DMS114 treated with DMSO at 0.1 percent for 48 hours (cell line): ENCODE results near the gene THADA.
"Not testable (repeated sequence)": the region's sequence is repeated elsewhere in the genome, so short reads cannot be mapped to it uniquely, and the experiment has no call there.

Experiments used
- DNase-seq: peaks from one replicate; lab custom pipeline; 2025; ENCODE audit not compliant: unreplicated experiment; lab: John Stamatoyannopoulos, UW

THADA gene

DNA sequence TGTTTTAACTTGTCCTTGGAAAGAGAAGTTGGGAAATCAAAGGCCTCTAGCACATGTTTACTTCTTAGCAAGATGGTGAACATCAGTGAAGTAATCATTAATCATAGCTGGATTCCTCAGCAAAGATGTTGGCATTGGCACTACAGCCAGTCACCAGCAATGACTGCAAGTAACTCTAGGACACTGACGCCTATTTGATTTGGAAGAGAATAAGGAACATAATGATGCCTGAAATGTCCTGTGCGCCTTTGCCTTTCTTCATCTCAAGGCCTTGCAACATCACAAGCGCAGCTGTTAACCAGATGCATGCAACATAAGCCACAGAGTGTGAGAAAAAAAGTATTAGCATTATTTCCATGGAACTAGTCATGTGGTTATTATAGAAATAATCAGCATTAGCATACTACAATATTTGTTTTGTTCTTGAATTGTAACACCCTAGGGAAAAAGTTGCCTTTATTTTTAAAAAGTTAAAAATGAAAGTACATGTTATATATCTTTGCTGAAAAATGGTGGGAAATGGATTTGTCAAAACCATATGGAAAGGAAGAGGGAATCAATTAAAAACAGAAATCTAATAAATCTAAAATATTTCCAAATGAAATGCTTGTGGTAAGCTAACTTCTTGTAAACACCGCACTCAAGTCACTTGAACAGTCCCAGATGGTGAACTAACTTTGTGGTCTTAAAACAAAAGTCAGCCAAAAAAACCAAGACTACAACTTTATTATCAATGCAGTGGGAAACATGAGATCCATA, 55.6 kb downstream of the THADA start:
- DNase-seq = no peak

- DNase-seq = no peak
Measured at GRCh38 chr2:43539436-43539835, 56.4 kb downstream of the THADA start.

DNA sequence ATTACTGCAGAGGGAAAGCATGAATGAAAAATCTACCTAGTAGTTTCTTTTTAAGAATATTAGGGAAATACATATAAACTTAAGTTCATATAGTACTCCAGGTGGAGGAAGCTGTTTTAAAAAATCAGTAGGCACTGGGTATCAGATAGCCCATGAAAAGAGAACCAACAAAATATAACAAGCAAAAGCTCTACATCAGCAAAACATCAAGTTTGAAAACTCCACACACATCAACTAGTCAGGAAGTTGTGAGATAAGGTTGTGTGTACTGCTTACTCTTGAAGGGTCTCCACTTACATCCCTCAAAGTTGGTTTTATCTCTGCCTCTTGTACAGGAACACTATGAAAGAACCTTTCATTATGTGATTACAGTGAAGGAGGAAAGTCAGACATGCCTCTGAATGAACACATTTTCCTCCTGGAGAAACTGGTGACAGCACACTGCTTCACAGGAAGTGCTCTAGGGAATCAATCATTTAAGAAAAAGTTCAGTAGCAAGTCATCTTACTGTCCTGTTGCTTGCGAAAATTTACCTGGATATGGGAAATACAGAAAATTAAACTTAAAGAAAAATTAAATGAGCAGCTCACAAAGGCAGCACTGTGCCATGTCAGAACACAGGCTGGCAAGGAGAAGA, 57.7 kb downstream of the THADA start:
- DNase-seq = no peak

DNA sequence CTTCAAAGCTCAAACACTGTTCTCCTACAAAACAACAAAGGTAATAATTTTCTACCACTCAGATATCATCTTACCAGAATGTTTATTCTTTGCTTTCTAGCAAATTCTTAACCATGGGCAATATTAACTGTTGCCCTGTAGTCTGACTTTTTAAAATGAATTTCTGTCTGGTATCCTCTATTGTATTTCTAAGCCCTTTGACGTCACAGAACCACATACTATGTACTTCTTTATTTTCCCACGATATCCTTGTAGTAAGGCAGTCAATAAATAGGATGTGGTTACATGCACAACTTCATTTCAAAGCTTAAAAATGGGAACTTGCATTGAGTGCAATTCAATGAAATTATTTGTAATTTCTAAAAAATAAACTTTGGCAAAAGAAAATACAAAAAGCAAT, 58.7 kb downstream of the THADA start:
- DNase-seq = no peak

- DNase-seq = no peak
Measured at GRCh38 chr2:43534569-43534968, 61.3 kb downstream of the THADA start.

GRCh38 chr2:43532572-43532971, 63.3 kb downstream of the THADA start:
- not testable (repeated sequence) for DNase-seq

- DNase-seq = no peak
Measured at GRCh38 chr2:43531251-43531650, 64.6 kb downstream of the THADA start.

GRCh38 chr2:43526994-43527393, 68.8 kb downstream of the THADA start:
- DNase-seq = no peak

DNA sequence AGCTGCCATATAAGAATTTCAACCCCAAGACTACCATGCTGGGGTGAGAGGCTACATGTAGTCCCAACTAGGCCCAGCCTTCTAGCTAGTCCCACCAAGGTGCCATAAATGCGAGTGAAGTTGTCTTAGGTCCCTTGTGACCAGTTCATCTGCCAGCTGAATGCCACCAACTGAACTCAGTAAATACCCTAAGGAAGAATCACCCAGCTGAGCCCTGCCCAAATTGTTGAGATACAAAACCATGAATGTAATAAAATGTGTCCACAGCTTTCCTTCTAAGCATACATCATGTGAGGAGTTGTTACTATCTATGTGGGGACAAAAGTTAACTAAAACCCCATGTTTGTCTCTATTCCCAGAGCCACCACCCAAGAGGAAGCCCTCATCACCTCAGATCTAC, 70.3 kb downstream of the THADA start:
- DNase-seq = no peak

DNA sequence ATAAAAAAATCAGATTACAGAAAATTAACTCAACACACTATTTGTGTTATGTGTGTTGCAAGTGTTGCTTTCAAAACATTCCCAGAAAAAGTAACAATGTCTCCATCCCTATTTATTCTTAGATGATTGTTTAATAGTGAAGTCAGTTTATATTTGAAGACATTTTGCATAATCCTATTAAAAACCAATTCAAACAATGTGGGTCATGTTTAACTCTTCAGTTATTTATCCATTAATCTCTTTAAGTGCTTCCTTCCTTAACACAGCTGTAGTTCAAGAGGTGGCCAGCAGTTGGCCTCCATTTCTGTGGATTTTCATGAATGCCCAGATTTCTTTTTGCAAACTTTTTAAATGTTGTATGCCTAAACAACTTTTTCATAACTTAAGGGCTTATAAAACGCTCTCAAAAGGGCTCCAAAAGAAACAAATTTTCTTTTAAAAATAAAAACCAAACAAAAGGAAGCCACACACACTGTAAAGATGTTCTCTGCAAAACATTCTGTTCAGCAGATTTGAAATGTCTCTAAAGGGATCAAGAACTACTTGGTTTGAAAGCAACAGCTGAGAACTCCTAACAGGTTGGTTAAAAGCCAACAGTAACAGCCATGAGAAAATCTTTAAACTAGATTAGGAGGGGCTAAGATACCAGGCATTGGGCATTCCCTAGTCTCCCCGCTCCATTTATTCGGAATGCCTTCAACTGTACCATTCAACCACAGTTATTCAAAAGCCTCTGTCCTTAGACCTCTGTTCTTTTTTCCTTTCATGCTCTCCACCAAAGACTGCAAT, 71.5 kb downstream of the THADA start:
- DNase-seq = no peak

DNA sequence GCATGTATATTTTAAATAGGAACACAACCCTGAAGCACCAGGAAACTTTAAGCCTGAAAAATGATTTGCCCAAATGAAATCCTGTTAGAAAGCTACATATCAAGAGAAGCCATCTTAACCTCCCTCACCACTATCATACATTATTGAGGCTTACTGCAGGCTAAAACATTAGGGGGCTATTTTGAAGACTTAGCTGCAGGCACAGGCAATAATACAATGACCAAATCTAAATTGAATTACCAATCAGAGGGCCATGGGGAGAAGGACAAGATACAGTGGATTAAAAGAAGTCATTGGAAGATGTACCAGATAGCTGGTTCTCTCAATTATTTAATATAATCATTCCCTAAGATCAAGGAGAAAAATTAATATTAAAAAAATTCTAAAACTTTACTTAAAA, 73.7 kb downstream of the THADA start:
- no peak for DNase-seq

DNA sequence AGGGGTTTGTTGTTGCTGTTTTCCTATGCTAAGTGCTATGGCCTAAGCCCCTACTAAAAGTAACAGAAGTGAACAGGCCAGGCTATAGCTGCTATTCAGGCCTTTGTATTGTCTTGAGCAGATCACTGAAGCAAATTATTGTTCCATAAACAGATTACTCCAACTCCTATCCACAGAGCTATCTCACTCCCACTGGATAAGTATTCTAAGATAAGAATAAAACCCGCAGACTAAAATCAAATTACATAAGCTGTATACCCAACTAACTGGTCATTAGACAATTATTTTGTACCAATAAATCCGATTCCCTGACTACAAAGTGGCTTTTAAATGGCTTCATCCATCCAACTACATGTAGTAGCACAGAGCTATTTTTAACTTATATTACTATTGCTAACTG, 74.3 kb downstream of the THADA start:
- DNase-seq = no peak

DNA sequence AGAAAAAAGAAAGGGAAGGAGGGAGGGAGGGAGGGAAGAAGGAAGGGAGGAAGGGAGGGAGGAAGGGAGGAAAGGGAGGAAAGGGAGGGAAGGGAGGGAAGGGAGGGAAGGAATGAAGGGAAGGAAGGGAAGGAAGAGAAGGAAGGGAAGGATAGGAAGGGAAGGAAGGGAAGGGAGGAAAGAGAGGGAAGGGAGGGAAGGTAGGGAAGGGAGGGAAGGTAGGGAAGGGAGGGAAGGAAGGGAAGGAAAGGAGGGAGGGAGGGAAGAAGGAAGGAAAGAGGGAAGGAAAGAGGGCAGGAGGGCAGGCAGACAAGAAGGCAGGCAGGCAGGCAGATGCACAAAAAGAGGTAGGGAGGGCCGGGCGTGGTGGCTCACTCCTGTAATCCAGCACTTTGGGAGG, 74.9 kb downstream of the THADA start:
- DNase-seq = no peak

DNA sequence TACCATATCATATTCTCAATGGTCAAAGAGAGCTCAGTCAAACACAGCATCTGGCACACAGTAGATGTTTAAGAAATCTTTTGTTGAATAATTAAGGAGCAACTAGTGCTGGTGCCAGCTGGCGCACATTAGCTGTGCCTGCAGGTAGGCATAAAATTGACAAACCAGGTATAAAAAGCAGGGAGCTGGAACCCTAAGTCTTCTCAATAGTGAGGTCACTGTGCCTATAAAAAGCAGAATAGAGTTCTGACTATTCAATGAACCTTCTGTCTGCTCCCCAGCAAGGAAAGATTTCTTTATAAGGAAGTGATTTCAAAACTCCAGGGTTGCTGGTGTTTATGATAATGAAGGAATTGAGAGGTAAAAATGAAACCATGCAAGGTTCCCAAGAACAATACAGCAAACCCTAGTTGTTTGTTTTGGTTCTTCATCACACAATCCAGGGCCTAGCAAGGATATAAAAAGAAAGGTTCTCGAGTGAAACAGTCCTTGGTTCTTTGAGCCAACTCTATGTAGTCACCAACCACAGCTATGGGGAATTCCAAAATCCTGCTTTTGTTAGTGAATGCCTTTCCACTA, 76.1 kb downstream of the THADA start:
- DNase-seq = no peak

GRCh38 chr2:43518718-43519117, 77.1 kb downstream of the THADA start:
- DNase-seq = no peak

- no peak for DNase-seq
Measured at GRCh38 chr2:43518181-43518580, 77.7 kb downstream of the THADA start.

DNA sequence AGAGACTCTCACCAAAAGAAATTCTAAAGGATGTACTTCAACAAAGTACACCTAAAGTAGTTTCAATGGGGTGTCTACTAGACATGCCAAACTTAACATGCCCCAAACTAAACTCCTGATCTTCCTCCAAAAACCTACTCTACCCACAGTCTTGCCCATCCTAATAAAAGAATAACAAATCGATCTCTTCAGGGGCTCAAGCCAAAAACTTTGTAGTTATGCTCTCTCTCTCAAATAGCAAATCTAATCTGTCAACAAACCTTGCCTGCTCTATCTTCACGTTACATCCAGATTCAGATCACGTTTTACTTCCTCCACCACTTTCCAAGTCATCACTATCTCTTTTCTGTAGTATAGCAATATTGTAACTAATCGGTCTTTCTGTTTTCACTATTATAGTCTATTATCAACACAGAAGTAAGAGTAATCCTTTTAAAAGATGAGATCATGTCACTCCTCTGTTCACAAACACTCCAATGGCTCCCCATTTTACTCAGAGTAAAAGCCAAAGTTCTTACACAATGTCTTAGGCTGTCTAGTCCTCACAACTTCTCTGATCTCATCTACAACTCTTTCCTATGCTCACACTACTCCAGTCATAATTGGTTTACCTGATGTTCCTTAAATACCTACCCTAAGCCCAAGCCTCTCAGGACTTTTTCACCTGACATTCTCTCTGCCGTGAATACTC, 79.9 kb downstream of the THADA start:
- DNase-seq = no peak

GRCh38 chr2:43515248-43515647, 80.6 kb downstream of the THADA start:
- DNase-seq = no peak

- no peak for DNase-seq
Measured at GRCh38 chr2:43513796-43514195, 82.0 kb downstream of the THADA start.

DNA sequence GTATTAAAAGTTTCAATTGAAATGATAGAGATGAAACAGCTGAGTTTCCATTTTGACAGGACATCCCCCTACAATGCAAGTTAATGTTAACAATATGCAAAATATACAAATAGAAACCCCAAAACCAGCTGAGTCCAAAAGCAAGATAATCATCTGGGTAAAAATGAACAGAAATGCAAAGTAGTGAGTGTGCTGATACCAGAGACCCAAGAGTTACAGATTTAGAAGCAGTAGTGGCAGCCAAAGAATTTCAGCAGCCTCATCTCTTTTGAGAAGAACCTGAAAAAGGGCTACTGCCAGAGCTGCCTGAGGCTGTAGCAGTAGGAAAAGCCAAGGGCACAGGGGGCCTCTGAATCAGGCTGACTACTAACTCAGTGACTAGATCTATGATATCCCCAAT, 82.6 kb downstream of the THADA start:
- no peak for DNase-seq

DNA sequence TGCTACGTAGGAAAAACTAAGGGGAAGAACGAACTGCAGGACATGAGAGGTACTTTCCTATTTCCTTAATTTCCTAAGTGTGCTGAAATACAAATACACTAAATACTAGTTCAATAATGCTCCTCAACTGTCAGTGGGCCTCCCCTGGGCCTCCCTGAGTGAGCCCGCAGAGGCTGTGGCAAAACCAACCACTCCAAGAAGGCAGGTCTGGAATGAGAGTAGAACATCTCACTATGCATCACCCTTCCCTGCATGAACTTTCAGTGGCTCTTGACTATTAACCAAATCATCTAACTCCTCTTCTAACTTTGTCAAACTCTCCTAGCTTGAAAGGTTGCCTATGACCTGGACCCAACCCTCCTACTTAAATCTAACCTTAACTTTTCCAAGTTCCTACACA, 84.6 kb downstream of the THADA start:
- DNase-seq = no peak
